Measurements from ENCODE around the gene BACH2. TPM values are rescaled to one million over a fixed set of nuclear protein-coding genes. Genes with fewer than 3 reads are reported as not detected.
A peak's percentile ranks its signal among the peaks of the same experiment; 100 is the strongest.

The BACH2 gene
- total RNA-seq, 1 donor from 2014 or later = 7.8 TPM

GRCh38 chr6:90294989-90295853 is 1.4 kb downstream of the BACH2 start:
- DNase-seq (ENCODE audit: low spot score) = no peak
- H3K4me1 Mint-ChIP-seq (ENCODE audit: low read depth) = peaks cover 18% of the 10 kb centered on the region
- no peaks in the 10 kb centered on the region for H3K9me3 Mint-ChIP-seq (ENCODE audit: low read depth)
- peaks cover 6% of the 10 kb centered on the region for H3K27me3 Mint-ChIP-seq (ENCODE audit: low read depth)
- peak overlapping the region; percentile 81 for H3K4me3 Mint-ChIP-seq (ENCODE audit: unreplicated experiment)
- TF ChIP-seq CTCF (IDR thresholded peaks at IDR 0.05) = peak; percentile 53
- H3K27ac Mint-ChIP-seq (ENCODE audit: unreplicated experiment) = peak overlapping the region; percentile 81
- no peaks in the 10 kb centered on the region for H3K36me3 Mint-ChIP-seq (ENCODE audit: low read depth)

GRCh38 chr6:90294614-90294988 is 2.0 kb downstream of the BACH2 start:
- Mint-ChIP-seq H3K27ac (ENCODE audit: unreplicated experiment) (peak overlapping the region; percentile 41), H3K27me3 (ENCODE audit: low read depth) (no peaks in the 10 kb centered on the region), H3K4me3 (ENCODE audit: unreplicated experiment) (peak overlapping the region; percentile 81), H3K9me3 (ENCODE audit: low read depth) (no peaks in the 10 kb centered on the region), H3K4me1 (ENCODE audit: low read depth) (peaks cover 18% of the 10 kb centered on the region), H3K36me3 (ENCODE audit: low read depth) (no peaks in the 10 kb centered on the region)
- DNase-seq (ENCODE audit: low spot score) = no peak
- no peak for TF ChIP-seq CTCF (IDR thresholded peaks at IDR 0.05)

GRCh38 chr6:90294008-90294511 is 2.6 kb downstream of the BACH2 start:
- Mint-ChIP-seq H3K36me3 (ENCODE audit: low read depth) (no peaks in the 10 kb centered on the region), H3K27me3 (ENCODE audit: low read depth) (no peaks in the 10 kb centered on the region), H3K4me3 (ENCODE audit: unreplicated experiment) (peak overlapping the region; percentile 81), H3K4me1 (ENCODE audit: low read depth) (peaks cover 18% of the 10 kb centered on the region), H3K9me3 (ENCODE audit: low read depth) (peaks cover 3% of the 10 kb centered on the region), H3K27ac (ENCODE audit: unreplicated experiment) (no peak overlapping the region)
- TF ChIP-seq CTCF (IDR thresholded peaks at IDR 0.05) = no peak
- DNase-seq (ENCODE audit: low spot score) = no peak

GRCh38 chr6:90293319-90293953 is 3.2 kb downstream of the BACH2 start:
- DNase-seq (ENCODE audit: low spot score) = no peak

More at GRCh38 chr6:90293319-90293953, 3.2 kb downstream of the BACH2 start:
- Mint-ChIP-seq H3K4me1 (ENCODE audit: low read depth) (peaks cover 18% of the 10 kb centered on the region), H3K36me3 (ENCODE audit: low read depth) (no peaks in the 10 kb centered on the region), H3K27ac (ENCODE audit: unreplicated experiment) (no peak overlapping the region), H3K9me3 (ENCODE audit: low read depth) (peaks cover 3% of the 10 kb centered on the region), H3K27me3 (ENCODE audit: low read depth) (no peaks in the 10 kb centered on the region), H3K4me3 (ENCODE audit: unreplicated experiment) (no peak overlapping the region)
- no peak for TF ChIP-seq CTCF (IDR thresholded peaks at IDR 0.05)

All from chondrocyte (in vitro differentiated cells).